ENCODE measurements around the gene MCU.
A peak's percentile ranks its signal among the peaks of the same experiment; 100 is the strongest.

The MCU gene

DNA sequence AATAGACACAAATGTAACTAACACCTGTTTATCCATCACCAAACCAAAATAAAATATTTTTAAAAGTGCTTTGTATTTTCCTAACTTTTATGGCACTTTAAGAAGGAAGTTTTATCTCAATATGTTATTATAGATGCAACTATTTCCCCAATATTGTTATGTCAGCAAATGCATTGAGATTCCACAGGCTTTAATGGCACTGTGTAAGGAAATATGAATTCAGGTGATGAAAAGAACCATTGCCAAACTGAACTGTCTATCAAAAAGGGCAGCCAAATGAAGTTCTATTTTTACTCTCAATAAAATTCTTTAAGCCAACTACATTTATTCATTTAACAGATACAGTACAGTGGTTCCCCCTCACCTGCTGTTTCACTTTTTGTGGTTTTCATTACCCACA, 134.4 kb downstream of the MCU start:
- no peak for DNase-seq
- peaks cover 0 to 3% (median 0%) of the 10 kb centered on the region in 3 donors for H3K9me3 ChIP-seq
- peaks cover 0 to 12% (median 1%) of the 10 kb centered on the region in 4 donors for H3K4me1 ChIP-seq
- intact Hi-C loops (cut with DNase I; ENCODE audit: low total_unique reads), result no loop called here
- no peak overlapping the region for H3K27ac ChIP-seq
- no peaks in the 10 kb centered on the region for H3K36me3 ChIP-seq
- no peaks in the 10 kb centered on the region for H3K27me3 ChIP-seq
- no peak overlapping the region for H3K4me3 ChIP-seq
- TF ChIP-seq, protein P1, sequence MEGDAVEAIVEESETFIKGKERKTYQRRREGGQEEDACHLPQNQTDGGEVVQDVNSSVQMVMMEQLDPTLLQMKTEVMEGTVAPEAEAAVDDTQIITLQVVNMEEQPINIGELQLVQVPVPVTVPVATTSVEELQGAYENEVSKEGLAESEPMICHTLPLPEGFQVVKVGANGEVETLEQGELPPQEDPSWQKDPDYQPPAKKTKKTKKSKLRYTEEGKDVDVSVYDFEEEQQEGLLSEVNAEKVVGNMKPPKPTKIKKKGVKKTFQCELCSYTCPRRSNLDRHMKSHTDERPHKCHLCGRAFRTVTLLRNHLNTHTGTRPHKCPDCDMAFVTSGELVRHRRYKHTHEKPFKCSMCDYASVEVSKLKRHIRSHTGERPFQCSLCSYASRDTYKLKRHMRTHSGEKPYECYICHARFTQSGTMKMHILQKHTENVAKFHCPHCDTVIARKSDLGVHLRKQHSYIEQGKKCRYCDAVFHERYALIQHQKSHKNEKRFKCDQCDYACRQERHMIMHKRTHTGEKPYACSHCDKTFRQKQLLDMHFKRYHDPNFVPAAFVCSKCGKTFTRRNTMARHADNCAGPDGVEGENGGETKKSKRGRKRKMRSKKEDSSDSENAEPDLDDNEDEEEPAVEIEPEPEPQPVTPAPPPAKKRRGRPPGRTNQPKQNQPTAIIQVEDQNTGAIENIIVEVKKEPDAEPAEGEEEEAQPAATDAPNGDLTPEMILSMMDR (IDR thresholded peaks at IDR 0.05), result no peak

DNA sequence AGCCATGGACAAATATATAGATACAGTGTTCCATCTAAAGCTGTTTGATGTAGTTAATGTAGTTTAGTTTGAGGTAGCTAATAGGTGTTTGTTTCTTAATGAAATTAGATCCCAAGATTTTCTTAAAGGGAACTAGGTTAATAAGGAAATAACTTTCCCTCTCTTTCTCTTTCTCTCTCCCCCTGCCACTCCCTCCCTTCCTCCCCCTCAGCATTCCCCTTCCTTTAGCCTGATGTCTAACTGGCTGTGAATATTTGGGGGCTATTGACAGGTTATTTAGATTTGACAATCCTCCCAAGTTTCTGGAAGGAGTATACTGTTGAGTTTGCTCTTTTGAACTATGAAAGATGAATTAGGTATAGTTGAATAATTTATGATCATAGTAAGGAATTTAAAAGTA, 136.4 kb downstream of the MCU start:
- Histone ChIP-seq H3K36me3 (no peaks in the 10 kb centered on the region), H3K9me3 (no peaks in the 10 kb centered on the region), H3K27me3 (no peaks in the 10 kb centered on the region), H3K27ac (no peak overlapping the region), H3K4me1 (peaks cover 0 to 31% (median 1%) of the 10 kb centered on the region in 4 donors), H3K4me3 (no peak overlapping the region)
- intact Hi-C loops (cut with DNase I; ENCODE audit: low total_unique reads), result no loop called here
- DNase-seq, result no peak
- TF ChIP-seq, protein P1 (IDR thresholded peaks at IDR 0.05), result no peak

DNA sequence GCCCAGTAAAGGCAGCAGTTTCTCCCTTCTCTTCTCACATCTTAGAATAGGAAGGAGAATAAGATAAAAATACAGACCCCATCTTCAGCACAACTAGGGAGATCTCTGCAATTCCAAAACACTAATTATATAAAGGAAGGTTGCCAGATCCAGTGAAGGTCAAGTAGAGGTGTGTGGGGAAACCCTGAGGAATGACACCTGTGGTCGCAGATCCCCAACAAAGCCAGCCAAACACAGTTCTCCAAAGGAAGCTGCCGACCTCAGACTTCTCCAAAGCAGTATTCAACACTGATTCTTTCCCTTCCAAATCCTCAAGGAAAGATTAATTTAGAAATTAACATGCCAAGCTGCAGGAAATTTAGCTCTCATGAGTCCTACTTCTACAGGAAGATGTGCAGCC, 138.7 kb downstream of the MCU start:
- H3K27ac ChIP-seq, result no peak overlapping the region
- H3K4me3 ChIP-seq, result no peak overlapping the region
- no peaks in the 10 kb centered on the region for H3K27me3 ChIP-seq
- intact Hi-C loops (cut with DNase I; ENCODE audit: low total_unique reads), result loop anchor here (2.0 to 10.0 kb wide), 2 partner anchors 138 to 466 kb away; partner anchors contain the start of gene MCU
- DNase-seq, result no peak
- H3K9me3 ChIP-seq, result no peaks in the 10 kb centered on the region
- H3K36me3 ChIP-seq, result peaks cover 0 to 5% (median 0%) of the 10 kb centered on the region in 3 donors
- TF ChIP-seq, protein P1 (IDR thresholded peaks at IDR 0.05), result no peak
- H3K4me1 ChIP-seq, result peaks cover 0 to 39% (median 6%) of the 10 kb centered on the region in 4 donors

DNA sequence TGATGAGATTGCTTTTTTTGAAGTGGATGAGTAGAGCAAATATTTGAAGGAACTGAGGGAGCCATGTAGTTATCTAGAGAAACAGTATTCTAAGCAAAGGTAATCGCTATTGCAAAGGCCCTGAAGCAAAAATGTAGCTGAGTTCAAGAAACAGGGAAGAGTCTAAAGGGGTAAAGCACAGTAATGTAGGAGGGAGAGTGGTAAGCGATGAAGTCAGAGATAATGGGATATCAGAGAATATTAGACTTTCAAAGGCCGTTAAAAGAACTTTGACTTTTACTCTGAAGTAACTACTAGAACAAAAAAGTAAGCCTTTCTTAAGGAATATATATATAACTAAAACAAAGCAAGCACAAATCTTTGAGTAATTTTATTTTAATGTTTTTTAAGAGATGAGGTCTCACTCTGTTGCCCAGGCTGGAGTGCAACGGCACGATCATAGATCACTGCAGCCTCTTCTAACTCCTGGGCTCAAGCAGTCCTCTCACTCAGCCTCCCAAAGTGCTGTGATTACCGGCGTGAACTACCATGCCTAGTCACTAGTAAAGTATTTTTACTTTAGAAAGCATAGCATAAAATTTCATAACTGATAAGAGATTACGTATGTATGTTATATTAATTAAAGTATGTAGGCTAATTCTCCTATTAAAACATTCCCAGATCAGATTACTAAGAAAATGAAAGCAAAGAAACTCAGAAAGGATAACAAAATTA, 139.9 kb downstream of the MCU start:
- DNase-seq, result no peak
- TF ChIP-seq, protein P1 (IDR thresholded peaks at IDR 0.05), result no peak
- Histone ChIP-seq H3K4me1 (peaks cover 0 to 39% (median 6%) of the 10 kb centered on the region in 4 donors), H3K27ac (peak overlapping the region; percentile 7 to 10), H3K27me3 (no peaks in the 10 kb centered on the region), H3K36me3 (peaks cover 0 to 10% (median 0%) of the 10 kb centered on the region in 3 donors), H3K9me3 (no peaks in the 10 kb centered on the region), H3K4me3 (peak overlapping the region; percentile 24 to 31)
- intact Hi-C loops (cut with DNase I; ENCODE audit: low total_unique reads), result loop anchor here (2.0 to 10.0 kb wide), 2 partner anchors 139 to 467 kb away; partner anchors contain the start of gene MCU

DNA sequence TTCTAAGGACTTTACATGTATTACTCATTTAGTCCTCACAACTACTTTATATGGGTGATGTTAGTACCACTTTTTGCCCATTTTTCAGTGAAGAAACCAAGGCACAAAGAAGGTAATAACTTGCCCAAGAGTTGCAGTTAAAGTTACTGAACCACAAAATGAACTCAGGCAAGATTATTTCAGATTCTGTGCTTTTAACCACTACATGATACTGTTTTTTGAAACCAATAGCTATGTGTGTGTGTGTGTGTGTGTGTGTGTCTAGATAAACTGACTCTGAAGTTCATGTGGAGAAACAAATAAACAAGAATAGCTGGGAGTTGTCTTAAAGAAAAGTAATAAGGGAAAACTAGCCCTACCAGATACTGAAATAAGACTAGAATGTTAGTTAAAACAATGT, 140.8 kb downstream of the MCU start:
- H3K4me3 ChIP-seq, result no peak overlapping the region
- peaks cover 0 to 39% (median 6%) of the 10 kb centered on the region in 4 donors for H3K4me1 ChIP-seq
- H3K27ac ChIP-seq, result peak overlapping the region in 1 of 2 donors; percentile 7
- intact Hi-C loops (cut with DNase I; ENCODE audit: low total_unique reads), result loop anchor here (10.0 kb wide), 1 partner anchor 468 kb away; no protein-coding TSS in a partner anchor
- DNase-seq, result no peak
- H3K27me3 ChIP-seq, result no peaks in the 10 kb centered on the region
- no peaks in the 10 kb centered on the region for H3K9me3 ChIP-seq
- peaks cover 0 to 10% (median 0%) of the 10 kb centered on the region in 3 donors for H3K36me3 ChIP-seq
- TF ChIP-seq, protein P1 (IDR thresholded peaks at IDR 0.05), result no peak
